Nucleus accumbens (tissue), 56 donors: ENCODE measurements around the gene PRKAR2B.
"Not testable (repeated sequence)": the region's sequence is repeated elsewhere in the genome, so short reads cannot be mapped to it uniquely, and the experiment has no call there.

Experiments used
- DNase-seq, 56 donors: peaks; one replicate each; lab custom pipeline; 2025; lab: John Stamatoyannopoulos, UW

Gene PRKAR2B

DNA sequence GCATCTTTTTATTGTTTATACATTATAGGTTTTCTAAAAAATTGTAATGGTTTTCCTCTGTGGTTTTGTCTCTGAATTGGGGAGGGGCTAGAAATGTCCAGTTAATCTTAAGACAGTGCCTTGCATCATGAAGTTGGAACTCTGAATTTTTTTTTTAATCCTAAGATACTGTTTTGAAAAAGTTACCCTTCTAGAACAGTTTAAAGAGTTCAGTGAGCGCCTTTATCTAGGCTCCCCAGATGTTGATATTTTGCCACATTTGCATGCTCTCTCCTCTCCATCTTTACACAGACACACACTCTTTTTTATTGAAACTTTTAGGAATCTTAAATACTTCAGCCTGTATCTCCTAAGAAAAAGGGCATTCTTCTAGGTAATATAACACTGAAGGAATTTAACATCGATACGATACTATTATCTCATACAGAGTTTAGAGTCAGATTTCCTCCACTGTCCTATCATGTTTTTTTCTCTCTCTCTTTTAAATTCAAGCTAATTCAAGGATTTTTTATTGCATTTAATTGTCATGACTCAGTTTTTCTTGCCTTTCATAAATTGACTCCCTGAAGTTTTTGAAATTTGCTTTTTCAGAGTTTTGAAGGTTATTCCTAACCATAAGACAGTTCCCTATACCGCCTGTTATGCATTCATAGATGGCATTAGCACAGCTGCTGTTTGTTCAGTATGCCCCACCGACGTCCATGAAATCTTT is 31.5 kb downstream of the PRKAR2B start:
- DNase-seq = no peak

DNA sequence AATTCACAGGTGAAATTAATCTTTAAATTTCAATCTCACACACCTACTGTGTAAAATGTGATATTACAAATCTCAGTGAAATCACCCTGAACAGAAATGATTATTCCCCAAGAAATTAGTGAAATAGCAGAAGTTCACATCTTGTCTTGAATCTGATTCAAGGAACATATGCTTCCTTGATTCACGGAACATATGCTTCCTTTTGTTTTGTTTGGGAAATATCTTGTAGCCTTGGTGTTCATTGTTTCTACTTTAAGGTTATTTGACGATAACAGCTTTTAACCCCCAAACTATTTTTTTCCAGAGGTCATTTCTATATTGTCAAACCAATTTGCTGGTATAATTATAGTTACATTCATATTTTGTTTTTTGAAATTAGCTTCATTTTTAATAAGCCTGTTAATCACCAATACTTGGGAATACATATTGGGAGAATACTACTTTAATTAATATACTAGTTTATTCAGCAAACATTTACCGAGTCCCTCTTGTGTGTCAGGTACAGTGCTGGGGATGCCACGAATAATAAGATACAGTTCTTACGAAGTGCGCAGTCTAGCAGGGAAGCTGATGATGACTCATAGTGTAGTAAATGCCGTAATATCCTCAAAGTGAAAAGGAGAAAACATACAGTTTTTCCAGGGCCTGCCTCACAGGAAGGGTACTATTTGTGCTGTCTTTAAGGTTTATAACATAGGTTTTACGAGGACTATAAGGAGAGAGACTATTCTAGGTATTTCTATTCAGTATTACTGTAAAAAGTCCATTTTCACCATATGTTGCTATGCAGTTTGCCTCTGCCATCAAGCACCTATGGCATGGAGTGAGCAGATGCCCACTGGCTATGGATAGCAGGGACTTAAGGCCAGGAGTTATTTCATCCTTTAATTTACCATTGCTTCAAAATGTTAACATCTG is 32.5 kb downstream of the PRKAR2B start:
- DNase-seq = no peak

DNA sequence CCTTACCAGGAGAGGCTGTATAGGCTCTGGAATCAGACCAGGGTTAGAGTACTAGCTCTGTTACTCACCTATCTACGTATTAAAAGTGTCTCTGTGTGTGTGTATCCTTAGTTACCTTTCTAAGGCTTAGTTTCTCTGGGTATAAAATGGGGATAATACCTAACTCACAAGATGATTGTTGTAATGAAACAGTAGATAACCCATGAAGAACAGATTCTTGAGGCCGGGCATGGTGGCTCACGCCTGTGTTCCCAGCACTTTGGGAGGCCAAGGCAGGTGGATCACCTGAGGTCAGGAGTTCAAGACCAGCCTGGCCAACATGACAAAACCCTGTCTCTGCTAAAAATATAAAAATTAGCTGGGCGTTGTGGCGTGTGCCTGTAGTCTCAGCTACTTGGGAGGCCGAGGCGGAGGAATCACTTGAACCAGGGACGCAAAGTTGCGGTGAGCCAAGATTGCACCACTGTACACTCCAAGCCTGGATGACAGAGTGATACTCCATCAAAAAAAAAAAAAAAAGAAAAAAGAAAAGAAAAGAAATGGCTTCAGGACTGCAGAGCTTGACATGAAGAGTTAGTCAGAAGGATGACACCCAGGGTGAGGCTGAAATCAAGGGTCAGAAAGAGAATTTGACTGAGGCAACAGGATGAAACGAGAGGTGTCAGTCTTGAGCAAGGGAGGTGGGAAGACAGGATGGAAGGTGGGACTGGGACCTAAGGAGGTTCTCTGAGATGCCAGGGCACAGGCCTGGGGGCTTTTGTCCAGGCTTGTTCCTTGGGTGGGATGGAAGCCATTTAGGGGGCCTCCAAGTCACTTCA is 33.4 kb downstream of the PRKAR2B start:
- no peak for DNase-seq

DNA sequence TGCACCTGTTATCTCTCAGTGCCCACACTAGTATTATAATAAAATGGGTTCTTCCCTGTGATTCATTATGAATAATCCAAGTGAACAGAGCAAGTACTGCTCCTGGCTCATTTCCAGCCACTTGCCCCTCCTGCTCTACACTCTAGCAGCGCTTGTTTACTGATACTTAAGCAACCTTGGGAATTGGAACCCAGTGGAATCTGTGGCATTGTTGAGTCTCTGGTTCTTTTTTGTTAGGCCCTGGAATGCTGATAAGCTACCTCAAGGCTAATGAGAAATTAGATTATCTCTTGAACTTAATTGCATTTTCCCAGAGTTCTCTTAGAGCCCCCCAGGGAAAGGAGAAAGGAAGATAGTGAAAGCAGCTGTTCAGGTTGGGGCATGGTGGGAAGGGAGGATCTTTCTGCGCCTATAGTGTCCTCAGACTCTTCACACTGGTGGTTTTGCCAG is 34.0 kb downstream of the PRKAR2B start:
- peak in 1 of 56 donors; percentile 4 for DNase-seq

DNA sequence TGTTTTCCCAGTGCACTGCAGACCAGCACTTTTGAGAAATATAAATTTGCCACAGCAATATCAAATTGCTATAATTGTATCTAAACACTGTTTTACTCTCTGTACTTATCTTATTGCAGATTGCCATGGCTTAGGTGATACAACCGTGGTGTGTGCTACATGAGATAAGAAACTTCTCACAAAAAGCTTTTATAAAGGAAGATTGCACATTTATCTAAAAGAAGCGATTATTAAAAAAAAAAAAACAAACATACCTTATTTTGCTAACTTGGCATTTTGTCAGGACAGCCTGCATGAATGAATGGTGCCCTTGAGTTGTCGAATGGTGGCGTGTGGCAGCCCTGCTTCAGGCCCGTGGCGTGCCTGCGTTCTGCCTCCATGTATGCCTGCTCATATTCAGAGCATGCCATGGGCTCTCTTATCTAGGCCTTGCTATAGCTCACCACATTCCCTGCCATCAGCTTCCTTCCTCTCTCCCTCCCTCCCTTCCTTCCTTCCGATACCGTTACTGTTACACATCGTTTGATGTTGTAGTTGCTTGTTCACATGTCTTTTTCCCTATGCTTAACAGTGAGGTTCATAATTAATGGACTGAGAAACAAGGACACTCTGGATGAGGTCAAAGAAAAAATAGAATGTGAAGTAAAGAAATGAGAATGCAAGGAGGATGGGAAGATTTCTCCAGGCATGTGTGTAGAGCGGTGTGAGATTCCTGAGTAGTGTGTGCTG is 34.9 kb downstream of the PRKAR2B start:
- DNase-seq = no peak

DNA sequence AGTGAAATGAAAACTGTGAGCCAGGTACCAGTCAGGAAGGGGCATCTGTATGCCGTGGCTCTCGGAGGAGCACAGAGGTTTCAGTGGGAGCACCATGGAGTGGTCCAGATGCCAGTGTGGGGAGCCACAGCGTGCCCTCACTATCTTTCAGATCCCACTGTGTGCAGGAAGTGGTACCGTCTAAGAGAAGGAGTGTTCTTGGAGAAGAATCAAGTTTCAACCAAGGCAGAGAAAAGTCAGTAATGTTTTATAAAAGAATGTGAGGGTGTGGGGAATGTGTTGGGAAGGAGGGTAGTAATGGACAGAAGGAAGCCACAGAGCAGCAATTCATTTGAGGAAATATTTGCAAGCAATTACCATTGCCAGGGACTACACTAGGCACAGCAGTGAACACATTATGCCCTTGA is 35.6 kb downstream of the PRKAR2B start:
- no peak for DNase-seq

DNA sequence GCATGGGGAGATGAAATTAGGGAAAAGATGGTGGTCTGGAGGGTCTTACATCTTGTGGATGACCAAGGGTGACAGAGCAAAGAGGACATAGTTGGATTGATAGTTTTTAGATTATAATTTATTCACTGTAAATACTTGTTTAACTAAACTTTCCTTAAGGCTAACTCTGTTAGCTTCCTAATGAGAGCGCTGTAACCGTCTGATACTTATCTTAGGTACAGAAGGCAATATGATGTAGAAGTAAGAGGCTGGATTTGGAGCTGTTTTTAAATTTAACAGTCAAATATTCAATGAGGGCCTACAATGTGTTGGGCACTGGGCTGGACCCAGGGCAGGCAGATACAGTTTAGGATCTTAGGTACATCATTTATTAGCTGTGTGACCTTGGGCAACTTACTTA is 36.0 kb downstream of the PRKAR2B start:
- no peak for DNase-seq

DNA sequence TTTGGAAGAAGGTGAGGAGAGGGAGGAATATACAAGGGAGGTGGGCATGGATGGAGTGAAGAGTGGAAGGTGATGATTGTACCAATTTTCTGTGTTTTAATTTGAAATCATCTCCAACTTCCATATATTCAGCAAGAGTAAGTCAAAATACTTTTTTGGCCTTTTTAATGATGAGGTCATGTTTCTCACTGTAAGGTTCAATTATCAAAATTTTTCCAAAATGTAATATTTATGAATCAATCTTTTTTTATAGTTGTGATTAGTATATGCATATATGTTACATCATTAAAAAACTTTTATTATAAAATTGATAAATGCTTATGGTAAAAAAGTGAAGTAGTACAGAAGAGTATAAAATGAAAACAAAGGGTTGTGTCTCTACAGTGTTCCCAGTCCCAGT is 40.7 kb downstream of the PRKAR2B start:
- no peak for DNase-seq

DNA sequence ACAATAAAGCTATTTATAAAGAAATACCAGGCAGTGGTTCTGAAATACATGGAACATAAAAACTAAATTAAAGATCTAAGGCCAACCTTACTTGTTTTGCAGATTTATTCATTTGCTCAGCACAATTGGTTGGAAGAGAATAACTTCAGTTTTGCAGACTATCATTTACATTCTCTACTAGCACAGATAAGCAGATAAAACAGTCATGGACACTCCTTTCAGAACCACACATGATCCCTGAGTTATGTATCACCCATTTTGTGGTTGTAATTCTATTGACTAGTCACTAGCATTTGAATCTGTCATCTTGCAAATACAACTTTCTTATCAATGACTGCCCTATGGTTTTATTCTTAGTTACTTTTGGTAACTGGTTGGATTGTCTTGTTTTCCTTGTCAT is 45.1 kb downstream of the PRKAR2B start:
- no peak for DNase-seq

DNA sequence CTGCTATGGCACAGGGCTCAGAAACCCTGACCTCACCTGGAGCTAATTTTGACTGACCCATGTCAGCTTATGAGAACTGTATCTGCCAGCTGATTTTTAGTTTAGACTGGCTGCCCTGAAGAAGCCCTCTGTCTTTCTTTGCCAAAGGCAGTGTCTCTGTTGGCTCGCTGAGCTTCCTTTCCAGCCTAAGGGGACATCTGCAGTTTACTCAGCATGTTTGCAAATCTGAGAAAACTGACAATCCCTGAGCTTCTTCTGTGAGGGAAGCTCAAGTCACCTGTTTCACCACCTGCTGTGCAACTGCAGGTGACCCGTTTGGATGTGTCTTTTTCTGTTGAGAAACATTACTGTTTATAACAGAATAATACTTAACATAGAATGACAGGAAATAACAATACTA is 46.0 kb downstream of the PRKAR2B start:
- no peak for DNase-seq

DNA sequence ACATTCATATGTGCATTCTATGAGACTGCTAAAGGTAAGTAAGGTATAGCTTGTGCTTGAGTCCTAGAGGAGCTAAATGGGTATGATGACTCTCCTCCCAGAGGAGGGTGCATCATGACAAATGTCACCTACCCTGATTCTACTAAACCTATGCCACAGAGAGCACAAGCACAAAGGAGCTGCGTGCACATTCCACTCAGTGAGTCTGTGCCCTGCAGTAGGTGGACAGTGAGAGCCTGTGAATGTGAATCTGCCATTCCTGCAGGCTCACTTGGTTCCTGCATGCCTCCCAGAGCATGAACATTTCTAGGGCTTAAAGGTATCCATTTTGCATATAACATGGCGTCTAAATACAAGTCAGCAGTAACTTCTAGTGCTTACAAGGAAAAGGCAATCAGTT is 46.8 kb downstream of the PRKAR2B start:
- no peak for DNase-seq

DNA sequence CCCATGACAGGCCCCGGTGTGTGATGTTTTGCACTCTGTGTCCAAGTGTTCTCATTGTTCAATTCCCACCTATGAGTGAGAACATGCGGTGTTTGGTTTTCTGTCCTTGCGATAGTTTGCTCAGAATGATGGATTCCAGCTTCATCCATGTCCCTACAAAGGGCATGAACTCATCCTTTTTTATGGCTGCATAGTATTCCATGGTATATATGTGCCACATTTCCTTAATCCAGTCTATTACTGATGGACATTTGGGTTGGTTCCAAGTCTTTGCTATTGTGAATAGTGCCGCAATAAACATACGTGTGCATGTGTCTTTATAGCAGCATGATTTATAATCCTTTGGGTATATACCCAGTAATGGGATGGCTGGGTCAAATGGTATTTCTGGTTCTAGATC is 49.2 kb downstream of the PRKAR2B start:
- DNase-seq = not testable (repeated sequence)

DNA sequence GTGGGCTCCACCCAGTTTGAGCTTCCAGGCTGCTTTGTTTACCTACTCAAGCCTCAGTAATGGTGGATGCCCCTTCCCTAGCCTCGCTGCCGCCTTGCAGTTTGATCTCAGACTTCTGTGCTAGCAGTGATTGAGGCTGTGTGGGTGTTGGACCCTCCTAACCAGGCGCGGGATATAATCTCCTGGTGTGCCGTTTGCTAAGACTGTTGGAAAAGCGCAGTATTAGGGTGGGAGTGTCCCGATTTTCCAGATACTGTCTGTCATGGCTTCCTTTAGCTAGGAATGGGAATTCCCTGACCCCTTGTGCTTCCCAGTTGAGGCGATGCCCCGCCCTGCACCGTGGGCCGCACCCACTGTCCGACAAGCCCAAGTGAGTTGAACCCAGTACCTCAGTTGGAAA is 54.6 kb downstream of the PRKAR2B start:
- not testable (repeated sequence) for DNase-seq

DNA sequence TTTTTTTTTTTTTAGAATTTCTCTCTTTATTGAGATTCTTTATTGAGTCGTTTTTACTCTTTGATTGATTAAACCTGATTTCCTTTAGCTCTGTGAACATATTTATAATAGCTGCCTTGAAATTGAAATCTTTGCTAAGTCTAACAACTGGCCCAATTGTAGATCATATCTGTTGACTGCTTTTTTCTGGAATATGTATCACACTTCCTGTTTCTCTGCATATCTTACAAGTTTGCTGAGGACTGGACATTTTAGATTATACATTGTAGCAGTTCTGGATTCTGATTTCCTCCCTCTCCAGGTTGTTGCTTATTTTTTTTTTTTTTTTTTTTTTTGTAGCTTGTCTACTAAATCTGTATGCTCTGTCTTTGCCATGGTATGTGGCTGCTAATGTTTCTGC is 56.3 kb downstream of the PRKAR2B start:
- DNase-seq = no peak

DNA sequence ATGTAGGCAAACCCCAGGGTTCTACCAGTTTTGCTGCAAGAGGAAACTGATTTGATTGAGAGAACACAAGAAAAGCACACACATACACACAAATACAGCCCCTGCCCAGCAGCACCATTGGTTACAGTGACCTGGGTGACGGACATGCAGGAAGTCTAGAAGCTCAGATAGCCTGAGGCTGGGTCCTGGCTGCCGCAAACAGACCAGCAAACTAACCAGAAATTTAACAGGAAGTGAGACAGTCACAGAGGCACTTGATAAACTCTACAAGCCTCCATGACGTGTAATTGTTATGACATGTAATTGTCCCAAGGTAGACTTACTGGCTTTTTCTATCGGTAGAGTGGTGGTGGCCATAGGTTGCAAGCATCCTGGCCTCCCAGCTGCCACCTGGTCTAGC is 58.9 kb downstream of the PRKAR2B start:
- DNase-seq = no peak

DNA sequence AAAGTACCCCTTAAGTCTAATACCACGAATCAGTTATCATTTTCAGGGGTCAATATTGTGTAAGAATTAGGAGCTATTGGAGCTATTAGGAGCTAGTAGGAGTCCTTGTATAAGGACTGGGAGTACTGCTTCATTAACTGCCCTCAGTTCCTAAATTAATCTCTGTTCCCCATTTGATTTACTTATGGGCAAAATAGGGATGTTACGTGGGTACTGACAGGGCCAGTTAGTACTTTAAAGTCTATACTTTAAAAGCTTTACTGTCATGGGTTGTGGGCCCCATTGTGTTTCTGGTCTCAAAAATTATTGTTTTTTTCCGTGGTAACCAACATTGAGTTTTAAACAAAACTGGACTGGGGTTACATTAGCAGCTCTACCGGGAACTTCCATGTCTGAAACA is 60.3 kb downstream of the PRKAR2B start:
- no peak for DNase-seq

DNA sequence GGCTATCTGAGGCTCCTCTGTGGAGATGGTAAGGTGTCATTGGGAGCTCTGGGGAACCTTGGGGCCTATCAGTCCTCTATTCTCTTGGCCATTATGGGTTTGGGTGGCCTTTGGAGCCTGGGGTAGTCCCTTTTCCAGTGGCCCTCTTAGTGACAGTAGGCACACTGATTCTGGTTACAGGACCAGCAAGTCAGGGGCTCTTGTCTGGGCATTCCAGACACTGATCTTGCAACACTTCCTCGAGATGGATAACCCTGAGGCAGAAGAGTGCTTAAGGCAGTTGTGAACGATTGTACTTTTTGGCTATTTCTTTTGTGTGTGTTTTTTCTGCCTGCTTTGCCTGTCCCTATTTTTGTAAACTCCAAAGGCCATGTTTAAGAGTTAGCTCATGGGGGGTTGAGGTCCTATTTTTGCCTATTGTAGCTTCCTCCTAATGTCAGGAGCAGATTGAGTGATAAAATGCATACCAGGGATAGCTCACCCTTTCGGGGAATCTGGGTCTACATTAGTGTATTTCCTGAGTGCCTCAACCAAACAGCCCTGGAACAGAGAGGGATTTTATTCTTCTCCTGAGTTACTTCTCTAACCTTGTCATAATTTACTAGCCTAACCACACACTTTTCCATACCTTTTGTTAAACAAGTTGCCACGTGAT is 61.2 kb downstream of the PRKAR2B start:
- DNase-seq = no peak

DNA sequence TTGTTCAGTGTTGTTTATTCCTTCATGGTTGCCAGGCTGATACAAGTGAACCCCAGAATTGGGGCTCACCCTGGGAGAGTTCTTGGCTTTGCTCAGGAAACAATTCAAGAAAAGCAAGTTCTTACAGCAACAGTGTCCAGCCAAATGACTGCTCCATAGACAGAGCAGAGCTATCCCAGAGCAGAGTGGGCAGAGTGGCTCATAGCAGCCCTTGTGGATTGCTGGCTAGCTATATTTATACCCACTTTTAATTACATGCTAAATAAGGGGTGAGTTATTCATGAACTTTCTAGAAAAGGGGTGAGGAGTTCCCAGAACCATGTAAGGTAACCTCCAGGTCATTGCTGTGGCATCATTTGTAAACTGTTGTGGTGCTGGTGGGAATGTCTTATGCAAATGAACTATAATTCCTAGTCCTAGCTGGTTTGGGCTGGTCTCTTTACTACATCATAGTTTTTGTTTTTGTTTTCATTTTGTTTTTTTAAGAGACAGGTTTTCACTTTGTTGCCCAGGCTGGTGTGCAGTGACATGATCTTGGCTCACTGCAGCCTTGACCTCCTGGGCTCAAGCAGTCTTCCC is 64.4 kb downstream of the PRKAR2B start:
- DNase-seq = no peak

DNA sequence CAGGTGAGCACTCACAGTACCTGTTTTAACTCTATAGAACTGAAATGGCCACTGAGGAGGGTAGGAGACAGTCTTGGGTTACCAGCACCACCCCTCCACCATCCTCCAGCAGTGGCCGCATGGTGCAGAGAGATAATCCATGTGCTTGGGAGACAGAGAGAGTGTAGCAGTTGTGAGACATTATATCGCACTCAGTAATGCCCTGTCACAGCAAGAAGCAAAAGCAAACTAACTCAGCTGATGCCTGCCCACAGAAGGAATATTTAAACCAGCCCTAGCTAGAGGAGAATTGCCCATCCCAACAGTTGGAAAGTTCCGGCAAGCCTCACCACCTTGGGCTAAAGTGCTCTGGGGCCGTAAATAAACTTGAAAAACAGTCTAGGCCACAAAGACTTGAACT is 65.5 kb downstream of the PRKAR2B start:
- no peak for DNase-seq
